K562 (cell line): ENCODE measurements around the gene METRN. TPM values are rescaled to one million over a fixed set of nuclear protein-coding genes. Genes with fewer than 3 reads are reported as not detected.

Experiments used
- BHLHE40 ChIP-seq: IDR thresholded peaks from 2 replicates; pipeline ENCODE4 v1.6.1; 2011; ENCODE audit warnings: low read length, improper control_type of control experiment
- CBX3 ChIP-seq, 2 experiments: IDR thresholded peaks; 1 replicate in 1 of 2; 2 replicates in 1 of 2; pipeline ENCODE4 v1.6.1; 2012; ENCODE audit warnings: inconsistent platforms in 2 of 2, low read length in 2 of 2, borderline replicate concordance in 1 of 2, control low read depth in 1 of 2
- HEY1 ChIP-seq: fragments of 250-450 bp; sonication (Bioruptor Pico); IDR thresholded peaks from 2 replicates; pipeline ENCODE4 v1.5.0; 2020; ENCODE audit warnings: mild to moderate bottlenecking, moderate library complexity, borderline replicate concordance
- HIVEP1 ChIP-seq: fragments of 250-450 bp; sonication (Bioruptor Pico); IDR thresholded peaks from 2 replicates; pipeline ENCODE4 v1.4.0; 2020; ENCODE audit warnings: mild to moderate bottlenecking
- KLF16 ChIP-seq: IDR thresholded peaks from 2 replicates; pipeline ENCODE4 v1.6.1; 2016; ENCODE audit warnings: antibody characterized with exemption
- MCM2 ChIP-seq: fragments of 450-650 bp; IDR thresholded peaks from 2 replicates; pipeline ENCODE4 v1.6.1; 2017; ENCODE audit warnings: low read depth, mild to moderate bottlenecking
- MEIS2 ChIP-seq: fragments of 450-650 bp; IDR thresholded peaks from 2 replicates; pipeline ENCODE4 v1.6.1; 2014; ENCODE audit warnings: mild to moderate bottlenecking; ENCODE audit not compliant: partially characterized antibody
- MYNN ChIP-seq, 2 experiments: sonication (generic); formaldehyde crosslinking in 1 of 2; IDR thresholded peaks; 2 replicates each; pipeline versions ENCODE4 v1.5.0 to v1.6.1; 2016 to 2020; ENCODE audit warnings: antibody characterized with exemption in 1 of 2, missing genetic modification reagents in 1 of 2
- NFYB ChIP-seq: IDR thresholded peaks from 2 replicates; pipeline ENCODE4 v1.6.1; 2011; ENCODE audit warnings: mild to moderate bottlenecking, moderate library complexity; ENCODE audit not compliant: insufficient read length; ENCODE audit errors: extremely low read depth
- PML ChIP-seq: IDR thresholded peaks from 2 replicates; pipeline ENCODE4 v1.6.1; 2012; ENCODE audit warnings: low read length, inconsistent platforms
- RBM14 ChIP-seq: fragments of 200-400 bp; formaldehyde crosslinking; IDR thresholded peaks from 2 replicates; pipeline ENCODE4 v1.6.1; 2018; ENCODE audit warnings: low read depth, mild to moderate bottlenecking, low read length, moderate library complexity, borderline replicate concordance; ENCODE audit not compliant: insufficient read depth
- REST ChIP-seq, 2 experiments: fragments of 450-650 bp; formaldehyde crosslinking in 1 of 2; IDR thresholded peaks; 2 replicates each; pipeline versions ENCODE4 v1.4.0 to v1.6.1; 2014 to 2020; ENCODE audit warnings: mild to moderate bottlenecking in 2 of 2, borderline replicate concordance in 1 of 2, low read depth in 1 of 2
- SMAD2 ChIP-seq: fragments of 150-350 bp; IDR thresholded peaks from 2 replicates; pipeline ENCODE4 v1.6.1; 2014; ENCODE audit warnings: low read depth, mild to moderate bottlenecking, low read length
- TAF15 ChIP-seq: fragments of 200-400 bp; formaldehyde crosslinking; IDR thresholded peaks from 2 replicates; pipeline ENCODE4 v1.6.1; 2017; ENCODE audit warnings: mild to moderate bottlenecking, low read depth, low read length, moderate library complexity
- ZBTB43 ChIP-seq: sonication (generic); formaldehyde crosslinking; IDR thresholded peaks from 2 replicates; pipeline ENCODE4 v1.8.0; 2023; ENCODE audit warnings: mild to moderate bottlenecking, missing genetic modification reagents
- ZFP1 ChIP-seq: fragments of 450-650 bp; formaldehyde crosslinking; IDR thresholded peaks from 2 replicates; pipeline ENCODE4 v1.4.0; 2020; ENCODE audit warnings: mild to moderate bottlenecking, mixed read lengths
- ZFX ChIP-seq: sonication (generic); formaldehyde crosslinking; IDR thresholded peaks from 2 replicates; pipeline ENCODE4 v1.8.0; 2022; ENCODE audit warnings: mild to moderate bottlenecking, missing genetic modification reagents, moderate library complexity
- ZNF511 ChIP-seq: sonication (generic); formaldehyde crosslinking; IDR thresholded peaks from 2 replicates; pipeline ENCODE4 v1.8.0; 2022; ENCODE audit warnings: mild to moderate bottlenecking, missing genetic modification reagents
- polyA plus RNA-seq, 8 experiments: library from polyadenylated mRNA; depleted of rRNA in 4 of 8; stranded (reverse) in 5 of 8; unstranded in 3 of 8; fragments of >200 nt; fragmentation: Nextera tagmentation in 2 of 8; fragmentation: Illumina TruSeq in 1 of 8; extraction: Ambion mirVana in 2 of 8; extraction: Trizol in 1 of 8; gene quantifications; 2 replicates each; pipeline versions ENCODE4 v1.2.1 to v1.2.3, GENCODE V29; 2011 to 2014; ENCODE audit warnings: inconsistent platforms in 1 of 8, missing spikeins in 1 of 8
- total RNA-seq, 7 experiments: library from RNA; depleted of rRNA in 6 of 7; stranded (reverse); fragments of >200 nt in 6 of 7; fragmentation: Illumina TruSeq in 2 of 7; extraction: Trizol in 2 of 7; gene quantifications; 2 replicates each; pipeline versions ENCODE4 v1.2.1 to v1.2.3, GENCODE V29; 2011 to 2021; ENCODE audit warnings: low replicate concordance in 1 of 7

Gene METRN
- total and polyA plus RNA-seq, 9 of the 15 experiments (the other 6 are each of a cell fraction or from before 2014, with no cell fraction given): 0.20 to 89.8 (median 15.4) TPM

GRCh38 chr16:720990-721764 lies 6.3 kb downstream of the METRN start, which contains the start of gene ANTKMT (continued):
- TF ChIP-seq REST (IDR thresholded peaks at IDR 0.05; ENCODE audit: borderline replicate concordance): peak; percentile 35; the same call in 1 of the 2 replicates
- peak; percentile 82 for TF ChIP-seq REST (CRISPR knock-in tag; IDR thresholded peaks at IDR 0.05; ENCODE audit: low read depth)
- TF ChIP-seq RBM14: no peak
- TF ChIP-seq ZNF511: 0 out of 2 replicates have a peak, but pooled peaks have one; percentile 46
- no peak for TF ChIP-seq MCM2
- TF ChIP-seq KLF16: no peak
- peak in 1 of 2 experiments; percentile 60; a peak in 1 of 3 replicates for TF ChIP-seq CBX3 (IDR thresholded peaks at IDR 0.05; ENCODE audit: borderline replicate concordance in 1 of 2, low read length in 2 of 2)
- TF ChIP-seq HEY1 (CRISPR knock-in tag): no peak
- peak; percentile 89 for TF ChIP-seq BHLHE40
- no peak; the same call in 1 of the 2 replicates for TF ChIP-seq PML
- no peak; the same call in 1 of the 2 replicates for TF ChIP-seq HIVEP1 (CRISPR knock-in tag)
- TF ChIP-seq ZBTB43: no peak
- TF ChIP-seq ZFX (CRISPR knock-in tag): peak; percentile 92
- no peak for TF ChIP-seq MYNN (IDR thresholded peaks at IDR 0.05)
- TF ChIP-seq MYNN (CRISPR knock-in tag; IDR thresholded peaks at IDR 0.05): no peak
- TF ChIP-seq TAF15: no peak
- no peak for TF ChIP-seq ZFP1 (CRISPR knock-in tag)
- no peak for TF ChIP-seq SMAD2
- TF ChIP-seq MEIS2: no peak
- TF ChIP-seq NFYB: no peak
